Endometrial microvascular endothelial cells (primary cell): Measurements from ENCODE around the gene SEMA6D. TPM values are rescaled to one million over a fixed set of nuclear protein-coding genes. Genes with fewer than 3 reads are reported as not detected.

ENCODE experiments used
- in situ Hi-C: cut with HindIII; loops from 2 replicates; pipeline ENCODE4 v1.10.0; 2017; ENCODE audit warnings: low sequenced_read_pairs, low pct_unique_long_range_greater_than_20kb; ENCODE audit errors: inconsistent ontology term
- total RNA-seq: library from RNA; depleted of rRNA; stranded (reverse); fragments of >200 nt; gene quantifications from one replicate; pipeline ENCODE4 v1.2.3, GENCODE V29; 2015; ENCODE audit errors: inconsistent ontology term

The SEMA6D gene
- total RNA-seq, 1 donor from 2014 or later, result 2.7 TPM

GRCh38 chr15:47715856-47716445 lies 1.4 kb upstream of the SEMA6D start:
- in situ Hi-C loops, result no loop called here

GRCh38 chr15:47716516-47716915 lies 789 bp upstream of the SEMA6D start:
- in situ Hi-C loops, result no loop called here

- in situ Hi-C loops, result no loop called here
Observed at GRCh38 chr15:47718497-47719437, 1.5 kb downstream of the SEMA6D start.

GRCh38 chr15:47719730-47720129 lies 2.4 kb downstream of the SEMA6D start:
- in situ Hi-C loops, result no loop called here

GRCh38 chr15:47720555-47720954 lies 3.2 kb downstream of the SEMA6D start:
- in situ Hi-C loops, result no loop called here

GRCh38 chr15:47721676-47722075 lies 4.4 kb downstream of the SEMA6D start:
- in situ Hi-C loops, result no loop called here

- in situ Hi-C loops, result no loop called here
Observed at GRCh38 chr15:47724346-47724745, 7.0 kb downstream of the SEMA6D start.

- in situ Hi-C loops, result no loop called here
Observed at GRCh38 chr15:47725051-47725450, 7.7 kb downstream of the SEMA6D start.

- in situ Hi-C loops, result no loop called here
Observed at GRCh38 chr15:47725906-47726305, 8.6 kb downstream of the SEMA6D start.

- in situ Hi-C loops, result no loop called here
Observed at GRCh38 chr15:47726399-47726823, 9.1 kb downstream of the SEMA6D start.

GRCh38 chr15:47727137-47727536 lies 9.8 kb downstream of the SEMA6D start:
- in situ Hi-C loops, result no loop called here

GRCh38 chr15:47727676-47728075 lies 10.4 kb downstream of the SEMA6D start:
- in situ Hi-C loops, result no loop called here

- in situ Hi-C loops, result no loop called here
Observed at GRCh38 chr15:47728426-47728825, 11.1 kb downstream of the SEMA6D start.

- in situ Hi-C loops, result no loop called here
Observed at GRCh38 chr15:47728886-47729285, 11.6 kb downstream of the SEMA6D start.

- in situ Hi-C loops, result no loop called here
Observed at GRCh38 chr15:47731230-47731629, 13.9 kb downstream of the SEMA6D start.

- in situ Hi-C loops, result no loop called here
Observed at GRCh38 chr15:47732248-47732647, 14.9 kb downstream of the SEMA6D start.

- in situ Hi-C loops, result no loop called here
Observed at GRCh38 chr15:47733085-47733484, 15.8 kb downstream of the SEMA6D start.

- in situ Hi-C loops, result no loop called here
Observed at GRCh38 chr15:47736143-47736786, 19.0 kb downstream of the SEMA6D start.

GRCh38 chr15:47737477-47737876 lies 20.2 kb downstream of the SEMA6D start:
- in situ Hi-C loops, result no loop called here
